GM23338 (cell line): ENCODE measurements around the gene COTL1. TPM values are rescaled to one million over a fixed set of nuclear protein-coding genes. Genes with fewer than 3 reads are reported as not detected.

Source experiments
- ATAC-seq: fragments of 200-7000 bp; cut with Tn5 transposase; 3 replicates; pipeline ENCODE4 v1.9.1; 2020
- DNase-seq: peaks from one replicate; pipeline ENCODE4 v3.0.0-alpha.2; 2015; ENCODE audit warnings: low spot score
- H2AFZ ChIP-seq: fragments of 200-600 bp; sonication (generic); 2 replicates; pipeline ENCODE4 v1.8.0; 2016; ENCODE audit warnings: antibody characterized with exemption, mild to moderate bottlenecking, moderate library complexity
- H3F3A ChIP-seq: fragments of 200-600 bp; sonication (generic); replicated peaks from 2 replicates; pipeline ENCODE4 v1.8.0; 2017; ENCODE audit warnings: antibody characterized with exemption, mixed run types, low read depth
- H3K27ac ChIP-seq: fragments of 200-600 bp; sonication (generic); 2 replicates; pipeline ENCODE4 v1.6.1; 2016; ENCODE audit warnings: low read depth
- H3K27me3 ChIP-seq: fragments of 200-600 bp; sonication (generic); 2 replicates; pipeline ENCODE4 v1.8.0; 2016; ENCODE audit warnings: mild to moderate bottlenecking, mixed run types, moderate library complexity; ENCODE audit not compliant: insufficient read depth
- H3K36me3 ChIP-seq: fragments of 200-600 bp; sonication (generic); 2 replicates; pipeline ENCODE4 v1.8.0; 2016; ENCODE audit warnings: mild to moderate bottlenecking; ENCODE audit not compliant: insufficient read depth
- H3K4me1 ChIP-seq: fragments of 200-600 bp; sonication (generic); 2 replicates; pipeline ENCODE4 v1.8.0; 2016; ENCODE audit warnings: mild to moderate bottlenecking, moderate library complexity; ENCODE audit not compliant: insufficient read depth
- H3K4me2 ChIP-seq: fragments of 200-600 bp; sonication (generic); 2 replicates; pipeline ENCODE4 v1.7.1; 2017; ENCODE audit warnings: mixed run types
- H3K4me3 ChIP-seq: fragments of 200-600 bp; sonication (generic); 2 replicates; pipeline ENCODE4 v1.6.1; 2016; ENCODE audit warnings: mixed run types
- H3K79me2 ChIP-seq: fragments of 200-600 bp; sonication (generic); replicated peaks from 2 replicates; pipeline ENCODE4 v1.8.0; 2017; ENCODE audit warnings: mild to moderate bottlenecking; ENCODE audit not compliant: insufficient read depth
- H3K9me2 ChIP-seq: fragments of 200-600 bp; sonication (generic); 2 replicates; pipeline ENCODE4 v1.8.0; 2017; ENCODE audit not compliant: insufficient read depth
- H4K20me1 ChIP-seq: fragments of 200-600 bp; sonication (generic); replicated peaks from 2 replicates; pipeline ENCODE4 v1.8.0; 2017; ENCODE audit warnings: mild to moderate bottlenecking; ENCODE audit not compliant: insufficient read depth
- H3K27ac Mint-ChIP-seq: 2 replicates; pipeline ENCODE4 v1.8.0; 2020; ENCODE audit warnings: inconsistent platforms, mild to moderate bottlenecking, moderate library complexity, mixed read lengths
- H3K27me3 Mint-ChIP-seq: 3 replicates; pipeline ENCODE4 v1.8.0; 2022; ENCODE audit warnings: low read depth, mild to moderate bottlenecking, moderate library complexity, mixed read lengths, inconsistent platforms; ENCODE audit not compliant: insufficient read depth, poor library complexity
- H3K36me3 Mint-ChIP-seq: 3 replicates; pipeline ENCODE4 v1.8.0; 2021; ENCODE audit warnings: low read depth, mild to moderate bottlenecking, inconsistent platforms, moderate library complexity, mixed read lengths
- H3K4me1 Mint-ChIP-seq: 3 replicates; pipeline ENCODE4 v1.8.0; 2020; ENCODE audit warnings: mild to moderate bottlenecking, inconsistent platforms, mixed read lengths
- H3K4me3 Mint-ChIP-seq: 3 replicates; pipeline ENCODE4 v1.8.0; 2021; ENCODE audit warnings: moderate library complexity, mild to moderate bottlenecking, inconsistent platforms, mixed read lengths
- H3K9me3 Mint-ChIP-seq: 3 replicates; pipeline ENCODE4 v1.8.0; 2020; ENCODE audit warnings: moderate library complexity, mild to moderate bottlenecking, inconsistent platforms, mixed read lengths
- CREB1 ChIP-seq: fragments of 250-450 bp; sonication (Bioruptor Pico); IDR thresholded peaks from 2 replicates; pipeline ENCODE4 v1.5.0; 2020; ENCODE audit warnings: low read depth, mild to moderate bottlenecking, moderate library complexity
- EZH2phosphoT487 ChIP-seq: fragments of 200-600 bp; sonication (generic); IDR thresholded peaks from one replicate; pipeline ENCODE4 v1.8.1; 2018; ENCODE audit warnings: antibody characterized with exemption; ENCODE audit not compliant: unreplicated experiment
- JUNB ChIP-seq: IDR thresholded peaks from one replicate; pipeline ENCODE4 v1.6.1; 2016; ENCODE audit warnings: antibody characterized with exemption; ENCODE audit not compliant: unreplicated experiment
- NANOG ChIP-seq: IDR thresholded peaks from 2 replicates; pipeline ENCODE4 v1.6.1; 2016; ENCODE audit warnings: antibody characterized with exemption, borderline replicate concordance
- POLR2AphosphoS5 ChIP-seq: IDR thresholded peaks from 2 replicates; pipeline ENCODE4 v1.6.1; 2016; ENCODE audit warnings: antibody characterized with exemption, low read depth
- STAT1 ChIP-seq: IDR thresholded peaks from one replicate; pipeline ENCODE4 v1.6.1; 2016; ENCODE audit warnings: antibody characterized with exemption; ENCODE audit not compliant: unreplicated experiment
- ZNF114 ChIP-seq: fragments of 250-450 bp; sonication (Bioruptor Pico); IDR thresholded peaks from 2 replicates; pipeline ENCODE4 v1.5.0; 2020; ENCODE audit warnings: mild to moderate bottlenecking, moderate library complexity
- ZNF331 ChIP-seq: fragments of 250-450 bp; sonication (Bioruptor Pico); IDR thresholded peaks from 2 replicates; pipeline ENCODE4 v1.5.0; 2020; ENCODE audit warnings: low read depth, mild to moderate bottlenecking, moderate library complexity
- polyA plus RNA-seq: library from polyadenylated mRNA; unstranded; fragments of >200 nt; fragmentation: Nextera tagmentation; extraction: Ambion mirVana; gene quantifications from 2 replicates; pipeline ENCODE4 v1.2.1, GENCODE V29; 2016
- total RNA-seq: library from RNA; depleted of rRNA; stranded (reverse); fragments of >200 nt; shearing (Covaris generic); gene quantifications from 2 replicates; pipeline ENCODE4 v1.2.3, GENCODE V29; 2014
- TF ChIP-seq, protein P1 (sequence below): IDR thresholded peaks from 2 replicates; pipeline ENCODE4 v1.6.1; 2016; ENCODE audit warnings: antibody characterized with exemption
- TF ChIP-seq, protein P2 (sequence below): fragments of 250-450 bp; sonication (Bioruptor Pico); IDR thresholded peaks from 2 replicates; pipeline ENCODE4 v1.5.0; 2020; ENCODE audit warnings: mild to moderate bottlenecking, moderate library complexity
- TF ChIP-seq, protein P3 (sequence below): IDR thresholded peaks from one replicate; pipeline ENCODE4 v1.6.1; 2018; ENCODE audit warnings: antibody characterized with exemption; ENCODE audit not compliant: unreplicated experiment
- TF ChIP-seq, protein P4 (sequence below), 2 experiments: fragments of 200-600 bp in 1 of 2; sonication (generic) in 1 of 2; conservative IDR thresholded peaks; 2 replicates each; pipeline versions ENCODE4 v1.5.1 to v1.6.1; 2016 to 2017; ENCODE audit warnings: antibody characterized with exemption in 2 of 2, low read depth in 2 of 2, mild to moderate bottlenecking in 2 of 2, moderate library complexity in 1 of 2

COTL1 gene
- total and polyA plus RNA-seq, 2 experiments from 2014 or later, result 117 to 166 TPM

DNA sequence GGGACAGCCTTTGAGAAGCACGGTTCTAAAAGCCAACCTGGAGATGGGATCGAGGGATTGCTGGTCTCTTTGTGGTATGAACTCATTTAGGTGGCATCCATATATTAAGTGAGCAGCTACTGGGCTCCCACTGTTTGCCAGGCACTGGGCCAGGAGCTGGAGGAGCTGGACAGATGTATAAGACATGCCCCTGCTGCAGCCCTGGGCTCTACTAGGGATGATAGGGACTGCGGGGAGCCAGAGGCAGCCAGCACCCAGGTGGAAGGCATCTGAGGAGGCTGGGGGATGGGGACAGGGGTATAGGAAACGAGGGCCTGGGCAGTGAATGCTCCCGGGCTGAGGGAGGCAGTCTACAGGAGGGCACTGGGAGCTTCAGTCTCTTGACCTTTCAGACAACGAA, 60.4 kb downstream of the COTL1 start (continued):
- TF ChIP-seq, protein P1, sequence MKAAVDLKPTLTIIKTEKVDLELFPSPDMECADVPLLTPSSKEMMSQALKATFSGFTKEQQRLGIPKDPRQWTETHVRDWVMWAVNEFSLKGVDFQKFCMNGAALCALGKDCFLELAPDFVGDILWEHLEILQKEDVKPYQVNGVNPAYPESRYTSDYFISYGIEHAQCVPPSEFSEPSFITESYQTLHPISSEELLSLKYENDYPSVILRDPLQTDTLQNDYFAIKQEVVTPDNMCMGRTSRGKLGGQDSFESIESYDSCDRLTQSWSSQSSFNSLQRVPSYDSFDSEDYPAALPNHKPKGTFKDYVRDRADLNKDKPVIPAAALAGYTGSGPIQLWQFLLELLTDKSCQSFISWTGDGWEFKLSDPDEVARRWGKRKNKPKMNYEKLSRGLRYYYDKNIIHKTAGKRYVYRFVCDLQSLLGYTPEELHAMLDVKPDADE, result no peak
- no peak for TF ChIP-seq JUNB

DNA sequence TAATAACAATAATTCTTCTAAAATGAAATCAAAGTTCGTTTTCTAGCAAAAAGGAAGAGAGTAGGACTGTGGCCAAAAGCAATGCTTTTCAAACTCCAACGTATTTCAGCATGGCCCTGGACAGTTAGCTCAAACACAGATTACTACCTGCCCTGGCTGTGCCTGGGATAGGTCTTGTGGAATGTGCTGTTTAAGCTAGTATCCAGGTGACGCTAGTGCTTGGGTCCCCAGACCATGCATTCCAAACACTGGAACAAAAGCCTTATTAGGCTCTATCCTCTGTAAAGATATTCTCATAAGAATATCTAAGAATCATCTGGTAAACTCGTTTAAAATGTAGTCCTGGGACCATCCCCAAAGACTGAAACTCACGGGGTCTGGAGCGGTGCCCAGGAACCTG, 60.8 kb downstream of the COTL1 start:
- Histone ChIP-seq H3K4me2 (no peak overlapping the region), H3K79me2 (no peaks in the 10 kb centered on the region), H3F3A (peaks cover 15% of the 10 kb centered on the region; the same call in 1 of the 2 replicates), H4K20me1 (no peaks in the 10 kb centered on the region), H3K4me1 (peaks cover 41% of the 10 kb centered on the region), H3K27me3 (no peaks in the 10 kb centered on the region), H3K36me3 (no peaks in the 10 kb centered on the region), H3K27ac (peak overlapping the region; percentile 1; the same call in 1 of the 2 replicates), H3K4me3 (no peak overlapping the region), H3K9me2 (no peaks in the 10 kb centered on the region), H2AFZ (no peak overlapping the region)
- no peaks in the 10 kb centered on the region for H3K9me3 Mint-ChIP-seq
- DNase-seq, result peak; percentile 67
- peak overlapping the region; percentile 59; the same call in 1 of the 2 replicates for H3K27ac Mint-ChIP-seq
- peak; percentile 17 for ATAC-seq
- H3K4me1 Mint-ChIP-seq, result peaks cover 50% of the 10 kb centered on the region
- no peaks in the 10 kb centered on the region; the same call in 2 of the 3 replicates for H3K36me3 Mint-ChIP-seq
- peaks cover 18% of the 10 kb centered on the region for H3K27me3 Mint-ChIP-seq
- no peak overlapping the region for H3K4me3 Mint-ChIP-seq
- TF ChIP-seq, protein P2, sequence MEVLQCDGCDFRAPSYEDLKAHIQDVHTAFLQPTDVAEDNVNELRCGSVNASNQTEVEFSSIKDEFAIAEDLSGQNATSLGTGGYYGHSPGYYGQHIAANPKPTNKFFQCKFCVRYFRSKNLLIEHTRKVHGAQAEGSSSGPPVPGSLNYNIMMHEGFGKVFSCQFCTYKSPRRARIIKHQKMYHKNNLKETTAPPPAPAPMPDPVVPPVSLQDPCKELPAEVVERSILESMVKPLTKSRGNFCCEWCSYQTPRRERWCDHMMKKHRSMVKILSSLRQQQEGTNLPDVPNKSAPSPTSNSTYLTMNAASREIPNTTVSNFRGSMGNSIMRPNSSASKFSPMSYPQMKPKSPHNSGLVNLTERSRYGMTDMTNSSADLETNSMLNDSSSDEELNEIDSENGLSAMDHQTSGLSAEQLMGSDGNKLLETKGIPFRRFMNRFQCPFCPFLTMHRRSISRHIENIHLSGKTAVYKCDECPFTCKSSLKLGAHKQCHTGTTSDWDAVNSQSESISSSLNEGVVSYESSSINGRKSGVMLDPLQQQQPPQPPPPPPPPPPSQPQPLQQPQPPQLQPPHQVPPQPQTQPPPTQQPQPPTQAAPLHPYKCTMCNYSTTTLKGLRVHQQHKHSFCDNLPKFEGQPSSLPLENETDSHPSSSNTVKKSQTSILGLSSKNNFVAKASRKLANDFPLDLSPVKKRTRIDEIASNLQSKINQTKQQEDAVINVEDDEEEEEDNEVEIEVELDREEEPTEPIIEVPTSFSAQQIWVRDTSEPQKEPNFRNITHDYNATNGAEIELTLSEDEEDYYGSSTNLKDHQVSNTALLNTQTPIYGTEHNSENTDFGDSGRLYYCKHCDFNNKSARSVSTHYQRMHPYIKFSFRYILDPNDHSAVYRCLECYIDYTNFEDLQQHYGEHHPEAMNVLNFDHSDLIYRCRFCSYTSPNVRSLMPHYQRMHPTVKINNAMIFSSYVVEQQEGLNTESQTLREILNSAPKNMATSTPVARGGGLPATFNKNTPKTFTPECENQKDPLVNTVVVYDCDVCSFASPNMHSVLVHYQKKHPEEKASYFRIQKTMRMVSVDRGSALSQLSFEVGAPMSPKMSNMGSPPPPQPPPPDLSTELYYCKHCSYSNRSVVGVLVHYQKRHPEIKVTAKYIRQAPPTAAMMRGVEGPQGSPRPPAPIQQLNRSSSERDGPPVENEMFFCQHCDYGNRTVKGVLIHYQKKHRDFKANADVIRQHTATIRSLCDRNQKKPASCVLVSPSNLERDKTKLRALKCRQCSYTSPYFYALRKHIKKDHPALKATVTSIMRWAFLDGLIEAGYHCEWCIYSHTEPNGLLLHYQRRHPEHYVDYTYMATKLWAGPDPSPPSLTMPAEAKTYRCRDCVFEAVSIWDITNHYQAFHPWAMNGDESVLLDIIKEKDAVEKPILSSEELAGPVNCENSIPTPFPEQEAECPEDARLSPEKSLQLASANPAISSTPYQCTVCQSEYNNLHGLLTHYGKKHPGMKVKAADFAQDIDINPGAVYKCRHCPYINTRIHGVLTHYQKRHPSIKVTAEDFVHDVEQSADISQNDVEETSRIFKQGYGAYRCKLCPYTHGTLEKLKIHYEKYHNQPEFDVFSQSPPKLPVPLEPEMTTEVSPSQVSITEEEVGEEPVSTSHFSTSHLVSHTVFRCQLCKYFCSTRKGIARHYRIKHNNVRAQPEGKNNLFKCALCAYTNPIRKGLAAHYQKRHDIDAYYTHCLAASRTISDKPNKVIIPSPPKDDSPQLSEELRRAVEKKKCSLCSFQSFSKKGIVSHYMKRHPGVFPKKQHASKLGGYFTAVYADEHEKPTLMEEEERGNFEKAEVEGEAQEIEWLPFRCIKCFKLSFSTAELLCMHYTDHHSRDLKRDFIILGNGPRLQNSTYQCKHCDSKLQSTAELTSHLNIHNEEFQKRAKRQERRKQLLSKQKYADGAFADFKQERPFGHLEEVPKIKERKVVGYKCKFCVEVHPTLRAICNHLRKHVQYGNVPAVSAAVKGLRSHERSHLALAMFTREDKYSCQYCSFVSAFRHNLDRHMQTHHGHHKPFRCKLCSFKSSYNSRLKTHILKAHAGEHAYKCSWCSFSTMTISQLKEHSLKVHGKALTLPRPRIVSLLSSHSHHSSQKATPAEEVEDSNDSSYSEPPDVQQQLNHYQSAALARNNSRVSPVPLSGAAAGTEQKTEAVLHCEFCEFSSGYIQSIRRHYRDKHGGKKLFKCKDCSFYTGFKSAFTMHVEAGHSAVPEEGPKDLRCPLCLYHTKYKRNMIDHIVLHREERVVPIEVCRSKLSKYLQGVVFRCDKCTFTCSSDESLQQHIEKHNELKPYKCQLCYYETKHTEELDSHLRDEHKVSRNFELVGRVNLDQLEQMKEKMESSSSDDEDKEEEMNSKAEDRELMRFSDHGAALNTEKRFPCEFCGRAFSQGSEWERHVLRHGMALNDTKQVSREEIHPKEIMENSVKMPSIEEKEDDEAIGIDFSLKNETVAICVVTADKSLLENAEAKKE (CRISPR knock-in tag), result no peak
- TF ChIP-seq STAT1 (no peak), POLR2AphosphoS5 (no peak), ZNF331 (no peak), CREB1 (CRISPR knock-in tag) (no peak), NANOG (no peak), JUNB (no peak), ZNF114 (CRISPR knock-in tag) (no peak), EZH2phosphoT487 (no peak)
- TF ChIP-seq, protein P3, sequence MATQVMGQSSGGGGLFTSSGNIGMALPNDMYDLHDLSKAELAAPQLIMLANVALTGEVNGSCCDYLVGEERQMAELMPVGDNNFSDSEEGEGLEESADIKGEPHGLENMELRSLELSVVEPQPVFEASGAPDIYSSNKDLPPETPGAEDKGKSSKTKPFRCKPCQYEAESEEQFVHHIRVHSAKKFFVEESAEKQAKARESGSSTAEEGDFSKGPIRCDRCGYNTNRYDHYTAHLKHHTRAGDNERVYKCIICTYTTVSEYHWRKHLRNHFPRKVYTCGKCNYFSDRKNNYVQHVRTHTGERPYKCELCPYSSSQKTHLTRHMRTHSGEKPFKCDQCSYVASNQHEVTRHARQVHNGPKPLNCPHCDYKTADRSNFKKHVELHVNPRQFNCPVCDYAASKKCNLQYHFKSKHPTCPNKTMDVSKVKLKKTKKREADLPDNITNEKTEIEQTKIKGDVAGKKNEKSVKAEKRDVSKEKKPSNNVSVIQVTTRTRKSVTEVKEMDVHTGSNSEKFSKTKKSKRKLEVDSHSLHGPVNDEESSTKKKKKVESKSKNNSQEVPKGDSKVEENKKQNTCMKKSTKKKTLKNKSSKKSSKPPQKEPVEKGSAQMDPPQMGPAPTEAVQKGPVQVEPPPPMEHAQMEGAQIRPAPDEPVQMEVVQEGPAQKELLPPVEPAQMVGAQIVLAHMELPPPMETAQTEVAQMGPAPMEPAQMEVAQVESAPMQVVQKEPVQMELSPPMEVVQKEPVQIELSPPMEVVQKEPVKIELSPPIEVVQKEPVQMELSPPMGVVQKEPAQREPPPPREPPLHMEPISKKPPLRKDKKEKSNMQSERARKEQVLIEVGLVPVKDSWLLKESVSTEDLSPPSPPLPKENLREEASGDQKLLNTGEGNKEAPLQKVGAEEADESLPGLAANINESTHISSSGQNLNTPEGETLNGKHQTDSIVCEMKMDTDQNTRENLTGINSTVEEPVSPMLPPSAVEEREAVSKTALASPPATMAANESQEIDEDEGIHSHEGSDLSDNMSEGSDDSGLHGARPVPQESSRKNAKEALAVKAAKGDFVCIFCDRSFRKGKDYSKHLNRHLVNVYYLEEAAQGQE, result no peak
- TF ChIP-seq, protein P1, result no peak
- TF ChIP-seq, protein P4, sequence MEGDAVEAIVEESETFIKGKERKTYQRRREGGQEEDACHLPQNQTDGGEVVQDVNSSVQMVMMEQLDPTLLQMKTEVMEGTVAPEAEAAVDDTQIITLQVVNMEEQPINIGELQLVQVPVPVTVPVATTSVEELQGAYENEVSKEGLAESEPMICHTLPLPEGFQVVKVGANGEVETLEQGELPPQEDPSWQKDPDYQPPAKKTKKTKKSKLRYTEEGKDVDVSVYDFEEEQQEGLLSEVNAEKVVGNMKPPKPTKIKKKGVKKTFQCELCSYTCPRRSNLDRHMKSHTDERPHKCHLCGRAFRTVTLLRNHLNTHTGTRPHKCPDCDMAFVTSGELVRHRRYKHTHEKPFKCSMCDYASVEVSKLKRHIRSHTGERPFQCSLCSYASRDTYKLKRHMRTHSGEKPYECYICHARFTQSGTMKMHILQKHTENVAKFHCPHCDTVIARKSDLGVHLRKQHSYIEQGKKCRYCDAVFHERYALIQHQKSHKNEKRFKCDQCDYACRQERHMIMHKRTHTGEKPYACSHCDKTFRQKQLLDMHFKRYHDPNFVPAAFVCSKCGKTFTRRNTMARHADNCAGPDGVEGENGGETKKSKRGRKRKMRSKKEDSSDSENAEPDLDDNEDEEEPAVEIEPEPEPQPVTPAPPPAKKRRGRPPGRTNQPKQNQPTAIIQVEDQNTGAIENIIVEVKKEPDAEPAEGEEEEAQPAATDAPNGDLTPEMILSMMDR (conservative IDR thresholded peaks at IDR 0.05; ENCODE audit: low read depth in 2 of 2), result no peak
